Measurements from ENCODE around the gene TTC24. TPM values are rescaled to one million over a fixed set of nuclear protein-coding genes. Genes with fewer than 3 reads are reported as not detected.
A peak's percentile ranks its signal among the peaks of the same experiment; 100 is the strongest.

The TTC24 gene
- polyA plus RNA-seq, 3 donors = 0.14 to 0.31 TPM; not detected in 1

DNA sequence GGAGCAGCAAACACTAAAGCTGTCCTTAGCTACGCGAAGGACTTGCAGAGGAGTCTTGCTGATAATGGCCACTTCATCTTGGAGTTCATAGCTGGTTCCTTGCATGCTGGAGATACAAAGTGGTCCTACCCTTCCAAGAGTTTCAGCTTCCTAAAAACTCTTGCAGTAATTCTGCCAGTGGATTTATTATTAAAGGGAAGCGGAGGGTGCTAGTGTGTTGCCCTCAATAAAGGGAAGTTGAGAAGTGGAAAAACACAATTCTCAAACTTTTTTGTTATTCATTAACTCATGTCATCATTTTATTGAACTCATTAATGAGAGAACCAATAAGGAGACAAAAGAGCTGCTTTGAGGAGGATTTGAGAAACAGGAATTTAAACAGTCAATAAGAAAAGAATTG, 33.1 kb downstream of the TTC24 start:
- Histone ChIP-seq H3K4me1 (ENCODE audit: control insufficient read depth in 1 of 2, insufficient read depth in 2 of 2, low read length in 2 of 2) (peaks cover 0 to 3% of the 10 kb centered on the region in 2 donors), H3K9me3 (replicated peaks in 1 of 2; ENCODE audit: control insufficient read depth in 1 of 2, insufficient read depth in 1 of 2, low read length in 2 of 2) (no peaks in the 10 kb centered on the region), H4K20me1 (ENCODE audit: insufficient read depth, low read length) (no peaks in the 10 kb centered on the region), H3K9ac (ENCODE audit: insufficient read depth, low read length, poor library complexity, severe bottlenecking) (no peak overlapping the region), H3K79me2 (ENCODE audit: insufficient read depth, low read length) (no peaks in the 10 kb centered on the region), H3K27me3 (ENCODE audit: control insufficient read depth in 2 of 2, insufficient read depth in 2 of 2, low read length in 2 of 2) (peaks cover 4 to 23% of the 10 kb centered on the region in 2 donors), H3K36me3 (replicated peaks in 1 of 2; ENCODE audit: control insufficient read depth in 1 of 2, insufficient read depth in 2 of 2, low read length in 2 of 2) (no peaks in the 10 kb centered on the region), H3K4me3 (replicated peaks in 1 of 3; ENCODE audit: low read depth in 2 of 3, low read length in 3 of 3) (no peak overlapping the region), H3K27ac (ENCODE audit: low read depth in 1 of 2, low read length in 2 of 2) (no peak overlapping the region), H3K4me2 (replicated peaks; ENCODE audit: extremely low read depth, low read length, poor library complexity, severe bottlenecking) (no peak overlapping the region), H2AFZ (ENCODE audit: insufficient read depth, low read depth, low read length, poor library complexity, severe bottlenecking) (no peak overlapping the region)
- intact Hi-C loops (cut with micrococcal nuclease) = no loop called here
- Mint-ChIP-seq H3K27ac (no peak overlapping the region), H3K9me3 (peaks cover 0 to 7% (median 0%) of the 10 kb centered on the region in 7 donors), H3K27me3 (ENCODE audit: low read depth in 3 of 3) (peaks cover 28 to 60% (median 42%) of the 10 kb centered on the region in 3 donors), H3K4me1 (peaks cover 10% of the 10 kb centered on the region), H3K4me3 (peak overlapping the region in 1 of 2 donors; percentile 13), H3K36me3 (no peaks in the 10 kb centered on the region)
- DNase-seq = no peak
- 7% methylated on average over 2 of the region's 3 CpGs for WGBS (ENCODE audit: insufficient coverage)
- TF ChIP-seq CTCF (IDR thresholded peaks at IDR 0.05) = no peak

- H3K4me1 Mint-ChIP-seq = peaks cover 6% of the 10 kb centered on the region
- no CpG with 5 or more reads among the region's 4 CpGs for WGBS (ENCODE audit: insufficient coverage)
- no peak overlapping the region for H3K4me3 ChIP-seq (replicated peaks in 1 of 3; ENCODE audit: low read depth in 2 of 3, low read length in 3 of 3)
- H3K9ac ChIP-seq (ENCODE audit: insufficient read depth, low read length, poor library complexity, severe bottlenecking) = no peak overlapping the region
- no peak overlapping the region for H3K27ac ChIP-seq (ENCODE audit: low read depth in 1 of 2, low read length in 2 of 2)
- H3K36me3 Mint-ChIP-seq = no peaks in the 10 kb centered on the region
- no peak overlapping the region for H2AFZ ChIP-seq (ENCODE audit: insufficient read depth, low read depth, low read length, poor library complexity, severe bottlenecking)
- H3K79me2 ChIP-seq (ENCODE audit: insufficient read depth, low read length) = no peaks in the 10 kb centered on the region
- no peaks in the 10 kb centered on the region for H4K20me1 ChIP-seq (ENCODE audit: insufficient read depth, low read length)
- DNase-seq = no peak
- peaks cover 43 to 84% (median 53%) of the 10 kb centered on the region in 3 donors for H3K27me3 Mint-ChIP-seq (ENCODE audit: low read depth in 3 of 3)
- H3K4me2 ChIP-seq (replicated peaks; ENCODE audit: extremely low read depth, low read length, poor library complexity, severe bottlenecking) = no peak overlapping the region
- H3K27me3 ChIP-seq (ENCODE audit: control insufficient read depth in 2 of 2, insufficient read depth in 2 of 2, low read length in 2 of 2) = peaks cover 24 to 47% of the 10 kb centered on the region in 2 donors
- peaks cover 0 to 7% (median 0%) of the 10 kb centered on the region in 7 donors for H3K9me3 Mint-ChIP-seq
- no peaks in the 10 kb centered on the region for H3K4me1 ChIP-seq (ENCODE audit: control insufficient read depth in 1 of 2, insufficient read depth in 2 of 2, low read length in 2 of 2)
- H3K4me3 Mint-ChIP-seq = no peak overlapping the region
- no peak for TF ChIP-seq CTCF (IDR thresholded peaks at IDR 0.05)
- H3K9me3 ChIP-seq (replicated peaks in 1 of 2; ENCODE audit: control insufficient read depth in 1 of 2, insufficient read depth in 1 of 2, low read length in 2 of 2) = no peaks in the 10 kb centered on the region
- H3K27ac Mint-ChIP-seq = no peak overlapping the region
- intact Hi-C loops (cut with micrococcal nuclease) = no loop called here
- H3K36me3 ChIP-seq (replicated peaks in 1 of 2; ENCODE audit: control insufficient read depth in 1 of 2, insufficient read depth in 2 of 2, low read length in 2 of 2) = no peaks in the 10 kb centered on the region
Measured at GRCh38 chr1:156615946-156616345, 36.4 kb downstream of the TTC24 start.
